Measurements from ENCODE around the gene DGKG.

GRCh38 chr3:186154641-186155040, 207.4 kb downstream of the DGKG start:
- TF ChIP-seq POLR2A (IDR thresholded peaks at IDR 0.05) (no peak), CTCF (IDR thresholded peaks at IDR 0.05) (no peak)

Measured in testis (tissue), 2 donors.